NCI-H2107 treated with DMSO at 0.1 percent for 48 hours (cell line): ENCODE data around the gene ATF3.

Source experiments
- DNase-seq: peaks from one replicate; lab custom pipeline; 2025; ENCODE audit not compliant: unreplicated experiment; lab: John Stamatoyannopoulos, UW

Gene ATF3

DNA sequence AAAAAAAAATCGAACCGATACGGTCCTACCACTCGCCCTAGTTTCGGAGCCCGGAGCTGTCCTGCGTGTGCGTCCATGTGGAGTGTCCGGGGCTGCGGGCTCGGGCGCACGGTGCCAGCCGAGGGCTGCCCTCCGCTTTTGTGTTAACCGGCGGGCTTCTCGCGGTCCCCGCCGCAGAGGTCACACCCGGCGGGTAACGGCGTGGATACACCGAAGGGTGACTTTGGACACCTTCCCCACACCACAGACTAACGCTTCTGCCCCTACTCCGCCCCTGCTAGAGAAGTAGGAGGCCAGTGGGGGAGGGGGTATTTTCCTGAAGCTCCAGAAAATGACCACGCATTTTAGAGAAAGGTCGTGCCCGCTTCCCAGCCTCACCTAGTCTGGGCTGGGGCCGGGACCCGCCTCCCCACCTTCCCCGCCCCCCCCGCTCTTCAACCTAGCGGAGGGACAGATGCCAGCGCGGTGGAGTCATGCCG, 609 bp upstream of the ATF3 start:
- DNase-seq: no peak

DNA sequence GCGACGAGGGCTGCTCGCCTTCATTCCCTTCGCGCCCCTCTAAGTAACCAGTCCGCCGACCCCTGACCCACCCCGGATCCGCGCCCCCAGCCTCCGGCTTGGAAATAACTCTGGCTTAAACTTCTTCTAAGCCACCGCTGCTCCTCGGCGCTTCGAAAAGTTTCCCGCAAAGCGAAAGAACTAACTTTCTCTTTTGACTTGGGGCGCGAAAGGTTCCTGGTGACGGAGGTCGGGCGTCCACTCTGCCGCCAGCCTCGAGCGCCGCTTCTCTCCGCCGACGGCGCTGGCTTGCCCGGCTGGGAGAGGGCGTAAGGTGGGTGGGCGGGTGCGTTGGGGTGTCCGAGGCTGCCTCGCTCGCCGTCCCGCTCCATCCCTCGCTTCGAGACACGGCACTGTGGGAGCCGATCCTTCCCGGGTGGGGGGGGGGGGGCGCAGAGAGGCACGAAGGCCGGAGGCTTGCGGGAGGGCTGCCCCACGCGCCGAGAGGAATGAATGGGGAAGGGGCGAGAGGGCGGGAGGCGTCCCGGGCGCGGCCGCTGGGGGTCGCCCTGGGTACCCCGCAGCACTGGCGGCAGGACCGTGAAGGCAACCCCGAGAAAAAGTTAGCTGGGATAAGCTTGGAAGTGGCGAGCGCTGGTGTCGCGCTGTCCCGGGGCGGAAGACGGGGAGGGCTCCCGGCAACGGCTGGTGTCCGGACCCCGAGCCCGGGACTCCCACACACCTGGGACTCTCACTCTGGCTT, 569 bp downstream of the ATF3 start:
- DNase-seq: peak; percentile 51

DNA sequence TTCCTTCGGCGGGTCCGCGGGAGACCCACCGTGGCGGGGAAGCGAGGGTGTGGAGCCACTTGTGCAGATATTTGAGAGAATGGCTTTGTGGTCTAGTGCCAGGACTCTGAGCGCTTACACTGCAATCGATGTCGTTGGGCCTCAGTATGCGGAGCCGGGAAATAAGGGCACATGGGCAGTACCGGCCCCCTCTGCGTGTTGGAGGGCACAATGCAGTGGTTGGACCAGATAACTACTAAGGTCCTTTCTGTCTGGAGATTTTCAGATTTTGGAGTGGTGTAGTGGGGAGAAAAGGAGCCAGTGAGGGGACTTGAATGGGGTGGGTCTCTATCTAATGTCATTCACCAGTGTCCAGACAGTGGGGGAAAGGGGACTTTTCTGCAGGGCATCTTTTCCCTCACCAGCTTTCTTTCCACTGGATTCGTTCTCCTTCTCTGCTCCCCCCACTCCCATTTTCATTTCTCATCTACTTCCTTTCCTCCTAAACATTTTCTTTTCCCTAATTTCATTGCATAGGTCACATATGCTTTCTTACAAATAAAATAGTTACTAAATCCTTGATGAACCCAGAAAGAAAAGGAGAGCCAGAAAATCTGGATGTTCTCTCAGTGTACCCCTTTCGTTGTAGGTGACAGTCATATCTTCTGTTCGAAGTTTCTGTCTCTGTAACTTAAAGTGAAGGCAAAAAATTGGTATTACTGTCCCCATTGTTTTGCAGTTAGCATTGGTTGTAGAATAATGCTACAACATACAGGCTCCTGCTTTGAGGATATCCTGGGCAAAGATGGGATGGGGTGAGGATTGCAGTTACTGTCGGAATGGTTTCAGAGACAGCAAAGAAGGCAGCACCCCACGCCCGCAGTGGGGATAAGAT, 1.4 kb downstream of the ATF3 start:
- peak; percentile 51 for DNase-seq

DNA sequence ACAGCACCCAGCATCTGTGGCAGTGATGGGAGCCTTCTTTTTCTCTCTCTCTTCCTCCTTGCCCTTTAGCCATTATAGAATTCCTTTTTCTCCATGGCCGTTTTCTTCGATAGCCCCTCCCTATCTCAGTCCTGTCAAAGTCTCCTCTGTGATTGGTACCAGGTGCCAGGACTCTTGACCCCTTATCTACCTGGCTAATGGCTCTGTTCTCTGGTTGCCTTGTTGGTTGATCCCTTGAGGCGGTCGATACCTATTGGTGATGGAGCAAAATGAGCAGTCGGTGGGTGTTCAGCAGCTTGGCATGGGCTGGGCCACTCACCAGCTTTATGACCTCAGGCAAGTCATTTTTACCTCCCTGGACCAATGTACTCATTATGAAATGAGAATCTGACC, 2.0 kb downstream of the ATF3 start:
- DNase-seq: no peak

DNA sequence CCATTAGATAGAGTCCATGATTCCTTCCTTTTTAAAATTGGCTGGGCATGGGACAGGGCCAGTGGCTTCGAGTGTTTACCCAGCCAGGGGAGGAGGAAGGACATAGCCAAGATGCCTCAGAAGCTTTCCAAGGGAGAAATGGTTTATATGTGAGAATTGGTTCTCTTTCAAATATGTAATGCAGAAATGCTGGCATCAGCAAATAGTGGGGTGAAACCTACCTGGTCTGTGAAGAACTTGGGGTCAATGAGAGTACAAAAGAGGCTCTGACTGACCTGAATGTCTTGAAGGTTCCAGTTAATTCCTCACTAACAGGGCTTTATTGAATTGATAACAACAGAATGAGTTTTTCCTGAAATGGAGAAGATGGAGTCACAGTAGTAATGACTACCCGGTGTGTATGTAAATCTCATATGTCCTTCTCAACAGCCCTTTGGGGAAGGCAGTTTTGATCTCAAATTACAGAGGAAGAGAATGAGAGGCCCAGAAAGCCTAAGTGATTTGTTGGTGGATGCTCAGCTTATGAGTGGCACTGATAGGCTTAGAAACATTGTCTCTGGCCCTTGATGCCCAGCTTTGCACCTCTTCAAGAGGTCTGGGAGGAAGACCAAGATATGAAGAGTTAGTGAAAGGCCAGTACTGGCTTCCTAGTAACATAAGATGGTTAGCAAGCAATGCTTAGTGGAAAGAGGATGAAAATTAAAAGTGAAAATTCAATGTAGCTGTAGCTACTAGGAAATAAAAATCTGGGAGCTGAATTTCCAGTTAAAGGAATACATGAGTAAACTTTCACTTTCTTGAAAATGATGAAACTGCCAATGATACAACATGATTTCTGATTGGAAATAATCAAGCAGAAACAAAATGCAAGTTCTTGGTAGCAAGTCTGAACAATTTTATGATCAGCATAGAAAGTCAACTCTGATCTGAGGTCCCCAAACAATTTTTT, 2.7 kb downstream of the ATF3 start:
- DNase-seq: peak; percentile 88

DNA sequence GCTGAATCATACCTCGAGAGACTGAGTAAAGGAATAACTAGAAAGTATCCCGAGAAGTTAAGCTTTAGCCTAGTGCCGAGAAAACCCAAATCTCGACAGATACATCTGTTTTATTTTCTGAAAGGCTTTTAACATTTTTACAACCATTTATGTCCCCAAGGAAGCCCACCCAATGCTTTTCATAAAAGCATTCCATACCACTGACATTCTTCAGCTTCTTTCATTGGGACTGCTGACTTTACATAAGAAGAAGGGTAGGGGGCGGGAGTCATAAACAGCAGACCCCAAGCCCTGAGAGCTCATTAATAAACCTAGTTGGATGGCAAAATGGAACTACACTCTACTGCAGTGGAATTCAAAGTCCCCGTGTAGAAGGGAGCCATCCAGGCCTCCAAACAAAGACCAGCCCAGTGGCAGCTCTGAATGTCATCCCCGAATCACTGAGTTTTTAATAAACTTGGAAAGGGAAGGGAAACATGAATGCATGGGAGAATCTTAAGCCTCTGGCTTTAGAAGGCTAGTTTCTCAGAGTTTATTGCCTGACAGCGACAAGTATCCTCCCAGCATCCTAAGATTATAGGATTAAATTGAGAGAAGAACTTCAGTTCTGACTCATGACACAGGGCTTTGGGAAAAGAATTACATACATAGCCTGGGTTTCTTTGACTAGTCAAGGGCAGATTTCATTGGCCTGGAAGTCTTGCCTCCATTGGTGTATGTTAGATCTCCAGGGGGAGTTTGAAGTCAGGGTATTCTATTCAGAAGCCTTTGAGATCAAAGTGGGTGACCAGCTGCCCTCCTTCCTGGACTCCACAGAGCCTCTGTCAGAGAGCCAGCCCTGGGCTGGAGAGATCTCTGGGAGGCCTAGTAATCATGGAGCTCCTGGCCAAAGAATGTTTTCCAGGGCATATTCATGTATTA, 3.7 kb downstream of the ATF3 start:
- no peak for DNase-seq

DNA sequence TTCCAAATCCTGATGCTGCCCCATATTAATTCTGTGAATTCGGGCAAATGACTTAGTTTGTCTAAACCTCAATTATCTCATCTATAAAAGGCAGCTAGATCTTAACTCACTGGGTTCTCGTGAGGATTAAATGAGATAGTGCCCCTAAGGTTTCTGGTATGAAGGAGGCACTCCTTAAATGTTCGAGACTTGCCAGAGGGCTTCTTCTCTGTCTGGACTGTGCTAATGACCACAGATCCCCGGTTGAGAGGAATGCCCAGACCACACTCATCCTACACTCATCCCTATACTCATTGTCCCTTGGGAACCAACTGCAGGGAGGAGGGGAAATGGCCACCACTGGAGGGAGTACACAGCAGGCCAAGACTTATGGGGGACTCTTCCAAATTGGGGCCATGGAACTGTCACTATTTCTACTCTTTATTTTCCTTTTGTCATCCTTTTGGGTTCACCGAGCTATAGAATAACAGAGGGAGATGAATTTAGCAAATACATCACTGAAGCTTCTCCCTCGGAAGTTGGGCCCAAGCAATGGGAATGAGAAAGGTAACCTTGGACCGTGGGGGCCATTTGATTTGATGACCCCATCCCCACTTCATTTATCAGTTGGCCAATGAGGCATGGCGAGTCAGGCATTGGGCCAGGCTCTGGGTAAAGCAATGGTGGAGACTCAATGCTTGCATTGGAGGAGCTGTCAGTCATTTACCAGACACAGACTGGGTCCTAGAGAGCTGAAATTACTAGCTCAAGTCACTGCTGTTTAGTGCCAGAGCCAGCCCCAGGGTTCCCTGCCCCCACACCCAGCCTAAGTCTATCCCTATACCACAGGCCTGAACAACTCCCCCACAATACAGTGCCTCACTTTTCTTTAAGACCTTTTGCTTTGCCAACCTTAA, 5.1 kb downstream of the ATF3 start:
- DNase-seq: no peak

DNA sequence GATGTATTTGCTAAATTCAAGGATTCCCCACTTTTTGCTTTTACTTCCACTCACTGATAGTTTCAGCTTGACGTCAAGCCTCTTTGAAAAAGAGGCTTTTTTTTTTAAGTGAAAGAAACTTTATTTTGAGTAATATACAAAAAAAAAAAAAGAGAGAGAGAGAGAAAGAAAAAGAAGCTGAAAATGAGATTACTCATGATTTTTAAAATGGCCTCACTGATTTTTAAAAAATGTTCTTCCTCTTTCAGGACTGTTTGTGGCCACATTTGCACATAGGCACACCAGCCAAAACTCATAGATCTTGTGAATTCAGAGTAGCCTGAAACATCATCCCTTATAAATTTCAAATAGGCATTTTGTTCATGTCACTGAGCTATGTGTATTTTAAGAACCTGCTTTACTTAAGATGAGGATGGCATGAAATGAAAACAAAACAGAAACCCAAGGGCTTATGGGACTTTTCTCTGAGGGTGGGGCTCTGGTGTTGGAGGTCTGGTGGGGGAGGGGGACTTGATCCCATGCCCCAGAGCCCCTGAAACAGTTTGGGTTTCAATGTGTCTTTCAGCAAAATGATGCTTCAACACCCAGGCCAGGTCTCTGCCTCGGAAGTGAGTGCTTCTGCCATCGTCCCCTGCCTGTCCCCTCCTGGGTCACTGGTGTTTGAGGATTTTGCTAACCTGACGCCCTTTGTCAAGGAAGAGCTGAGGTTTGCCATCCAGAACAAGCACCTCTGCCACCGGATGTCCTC, 6.1 kb downstream of the ATF3 start:
- no peak for DNase-seq

DNA sequence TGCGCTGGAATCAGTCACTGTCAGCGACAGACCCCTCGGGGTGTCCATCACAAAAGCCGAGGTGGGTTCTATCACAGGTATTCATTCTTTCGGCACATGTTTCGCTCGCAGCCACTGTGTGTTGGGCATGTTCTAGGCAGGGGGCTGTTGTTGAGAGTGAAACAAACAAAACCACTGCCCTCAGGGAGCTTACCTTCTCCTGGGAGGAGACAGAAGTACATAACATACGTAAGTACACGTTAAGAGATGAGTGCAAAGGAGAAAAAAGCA, 6.6 kb downstream of the ATF3 start:
- DNase-seq: no peak

DNA sequence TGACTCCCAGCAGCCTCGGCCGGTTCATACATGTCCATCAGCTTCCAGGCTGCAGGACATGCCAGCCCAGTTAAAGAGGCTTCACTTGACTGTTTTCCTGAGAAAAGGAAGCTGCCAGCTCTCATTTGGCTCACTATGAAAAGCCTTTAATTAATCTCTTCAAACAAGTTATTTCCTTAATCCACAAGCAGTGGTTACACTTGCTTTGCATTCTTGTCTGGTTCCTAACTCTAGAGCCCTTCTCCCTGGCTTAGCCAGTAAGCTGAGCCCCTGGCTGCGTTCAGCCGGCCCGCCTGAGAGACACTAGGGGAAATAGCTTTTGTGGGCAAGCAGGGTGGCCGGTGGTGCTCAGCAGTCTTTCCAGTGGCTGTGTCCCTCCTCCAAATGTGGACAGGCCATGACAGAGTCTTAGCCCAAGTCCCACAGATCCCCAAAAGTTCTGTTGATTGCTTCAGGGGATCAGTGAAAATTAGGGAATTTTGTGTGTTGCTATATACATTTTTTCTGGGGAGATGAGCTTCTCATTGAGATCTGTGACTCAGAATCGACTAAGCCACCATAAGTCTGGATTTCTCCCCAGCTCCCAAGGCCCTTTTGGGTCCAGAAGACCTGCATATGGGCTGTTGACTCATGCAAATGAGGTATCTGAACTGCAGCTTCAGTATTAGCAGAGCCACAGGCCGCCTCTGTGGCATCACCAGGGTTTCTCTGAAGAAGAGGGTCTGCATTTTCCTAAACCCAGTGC, 10.1 kb downstream of the ATF3 start:
- DNase-seq: no peak

DNA sequence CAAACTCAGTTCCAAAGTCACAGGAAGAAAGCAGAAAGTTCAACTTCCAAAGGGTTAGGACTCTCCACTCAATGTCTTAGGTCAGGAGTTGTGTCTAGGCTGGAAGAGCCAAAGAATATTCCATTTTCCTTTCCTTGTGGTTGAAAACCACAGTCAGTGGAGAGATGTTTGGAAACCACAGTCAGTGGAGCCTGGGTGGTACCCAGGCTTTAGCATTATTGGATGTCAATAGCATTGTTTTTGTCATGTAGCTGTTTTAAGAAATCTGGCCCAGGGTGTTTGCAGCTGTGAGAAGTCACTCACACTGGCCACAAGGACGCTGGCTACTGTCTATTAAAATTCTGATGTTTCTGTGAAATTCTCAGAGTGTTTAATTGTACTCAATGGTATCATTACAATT, 11.7 kb downstream of the ATF3 start:
- DNase-seq: no peak

DNA sequence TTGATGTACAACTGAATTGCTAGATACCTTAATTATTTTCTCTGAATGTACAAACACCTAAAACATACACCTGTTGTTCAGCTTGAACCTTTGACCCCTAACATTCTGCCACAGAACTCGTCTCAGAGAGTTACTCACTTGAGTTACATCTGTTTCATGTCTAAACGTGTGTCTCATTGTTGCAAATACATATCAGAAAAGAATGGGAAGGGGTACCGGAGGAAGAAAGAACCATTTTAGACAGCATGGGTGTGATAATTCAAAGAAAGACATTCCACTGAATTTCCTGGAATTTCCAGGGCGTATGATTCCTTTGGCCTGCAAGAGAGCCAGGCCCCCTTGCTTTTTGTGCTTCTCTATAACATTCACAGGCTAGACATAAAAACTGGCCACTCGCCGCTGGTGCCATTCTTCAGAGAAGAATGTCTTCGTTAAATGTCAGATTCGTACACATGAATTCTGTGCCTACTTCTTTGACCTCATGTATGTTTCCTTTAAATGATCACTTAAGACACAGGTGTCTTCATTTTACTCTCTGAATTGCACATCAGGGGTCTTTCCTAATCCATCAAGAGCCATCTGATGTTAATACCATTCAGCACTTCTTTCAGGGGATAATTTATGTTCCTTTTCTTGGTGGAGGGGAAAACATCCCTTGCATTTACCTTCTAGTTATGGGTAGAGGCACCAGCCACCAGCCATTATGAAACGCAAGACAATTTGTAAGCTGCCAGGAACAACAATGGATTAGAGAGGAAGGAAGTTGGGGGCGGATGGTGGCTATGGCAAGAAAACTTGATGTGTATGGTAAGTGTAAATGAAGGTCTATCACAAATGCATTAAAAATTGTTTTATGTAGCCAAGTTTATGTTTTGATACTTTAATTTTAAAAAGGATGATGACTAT, 12.7 kb downstream of the ATF3 start:
- no peak for DNase-seq

DNA sequence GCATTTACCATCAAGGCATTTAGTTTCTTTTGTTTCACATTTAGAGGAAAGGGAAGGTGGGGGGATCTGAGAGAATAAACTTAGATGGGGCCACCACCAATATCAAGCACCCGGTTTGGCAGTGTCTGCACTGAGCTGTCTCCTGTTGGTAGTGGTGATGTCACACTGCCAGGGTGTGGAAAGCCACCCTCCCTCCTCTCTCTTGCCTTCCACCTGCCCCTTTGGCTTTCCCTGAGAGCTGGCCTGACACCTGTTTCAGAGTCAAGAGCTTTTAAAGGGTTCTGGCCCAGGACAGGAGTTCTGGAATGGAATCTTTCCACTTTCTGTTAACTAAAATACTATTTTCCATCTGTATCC, 13.4 kb downstream of the ATF3 start:
- DNase-seq: peak; percentile 51

DNA sequence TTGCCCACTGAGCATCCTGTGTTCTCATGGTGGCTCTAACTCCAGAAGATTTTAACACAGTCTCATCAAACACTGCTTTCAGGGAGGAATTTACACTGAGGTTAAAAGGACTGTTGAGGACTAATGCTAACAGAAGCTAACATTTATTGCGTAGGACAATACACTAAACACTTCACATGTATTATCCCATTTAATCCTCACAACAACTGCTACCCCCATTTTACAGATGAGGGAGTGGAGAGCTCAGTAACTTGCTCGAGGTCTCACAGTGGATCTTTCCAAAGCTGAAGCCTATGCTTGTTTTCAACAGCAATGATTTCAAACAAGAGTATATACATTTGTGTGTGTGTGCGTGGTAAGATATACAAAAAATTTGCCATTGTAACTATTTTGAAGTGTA, 13.9 kb downstream of the ATF3 start:
- peak; percentile 21 for DNase-seq

DNA sequence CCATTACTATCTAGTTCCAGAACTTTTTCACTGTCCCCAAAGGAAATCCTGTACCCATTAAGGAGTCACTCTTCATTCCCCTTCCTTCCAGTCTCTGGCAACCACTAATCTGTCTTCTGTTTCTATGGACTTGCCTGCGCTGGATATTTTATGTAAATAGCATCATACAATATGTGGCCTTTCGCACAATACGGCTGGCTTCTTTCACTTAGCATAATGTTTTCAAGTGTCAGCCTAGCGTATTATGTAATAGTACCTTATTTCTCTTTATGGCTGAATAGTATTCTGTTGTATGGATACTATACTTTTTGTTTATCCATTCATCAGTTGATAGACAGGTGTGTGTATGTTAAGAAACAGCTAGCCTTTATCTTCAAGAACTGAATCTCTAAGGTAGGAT, 14.3 kb downstream of the ATF3 start:
- peak; percentile 97 for DNase-seq

DNA sequence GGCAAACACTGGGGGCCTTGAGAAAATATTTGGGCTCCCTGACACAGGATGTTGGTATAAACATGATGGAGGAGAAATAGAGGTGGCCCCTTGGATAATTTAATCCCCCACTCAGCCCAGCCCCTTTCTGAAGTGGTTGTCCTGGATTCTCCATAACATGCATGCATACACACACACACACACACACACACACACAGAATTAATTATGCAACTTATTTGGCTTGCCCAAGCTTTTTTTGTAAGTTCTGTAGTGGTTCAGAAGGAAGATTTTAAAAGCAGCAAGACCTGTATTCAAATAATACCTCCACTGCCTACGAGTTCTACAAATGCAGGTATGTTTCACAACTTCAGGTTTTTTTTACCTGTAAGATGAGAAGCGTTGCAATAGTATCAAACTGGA, 15.0 kb downstream of the ATF3 start:
- no peak for DNase-seq

DNA sequence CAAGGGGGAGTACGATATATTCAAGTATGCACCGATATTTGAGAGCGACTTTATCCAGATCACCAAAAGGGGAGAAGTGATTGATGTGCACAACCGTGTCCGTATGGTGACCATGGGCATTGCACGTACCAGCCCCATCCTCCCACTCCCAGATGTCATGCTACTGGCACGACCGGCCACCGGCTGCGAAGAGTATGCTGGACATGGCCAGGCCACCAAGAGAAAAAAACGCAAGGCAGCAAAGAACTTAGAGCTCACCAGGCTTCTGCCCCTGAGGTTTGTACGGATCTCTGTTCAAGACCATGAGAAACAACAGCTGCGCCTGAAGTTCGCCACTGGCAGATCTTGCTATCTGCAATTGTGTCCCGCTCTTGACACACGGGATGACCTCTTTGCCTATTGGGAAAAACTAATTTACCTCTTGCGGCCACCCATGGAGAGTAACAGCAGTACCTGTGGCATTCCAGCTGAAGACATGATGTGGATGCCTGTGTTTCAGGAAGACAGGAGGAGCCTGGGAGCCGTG, 16.5 kb downstream of the ATF3 start:
- no peak for DNase-seq
